Mucosa of descending colon (tissue), 3 donors: ENCODE results near the gene VSIG1. TPM values are rescaled to one million over a fixed set of nuclear protein-coding genes. Genes with fewer than 3 reads are reported as not detected.

Source experiments
- ATAC-seq: fragments of 200-7000 bp; cut with Tn5 transposase; one replicate; pipeline ENCODE4 v1.9.1; 2020; ENCODE audit warnings: mild to moderate bottlenecking, moderate library complexity
- DNase-seq, 3 donors: peaks; one replicate each; pipeline ENCODE4 v3.0.0-alpha.2; 2020
- H3K36me3 ChIP-seq: fragments of 200-600 bp; one replicate; pipeline ENCODE4 v1.8.0; 2021; ENCODE audit warnings: low read depth, mild to moderate bottlenecking
- H3K4me1 ChIP-seq: fragments of 200-600 bp; one replicate; pipeline ENCODE4 v1.8.0; 2021; ENCODE audit warnings: low read depth, mild to moderate bottlenecking
- H3K4me3 ChIP-seq: fragments of 200-600 bp; one replicate; pipeline ENCODE4 v1.8.0; 2021; ENCODE audit warnings: mild to moderate bottlenecking
- H3K9me3 ChIP-seq: fragments of 200-600 bp; one replicate; pipeline ENCODE4 v1.8.0; 2021; ENCODE audit warnings: mild to moderate bottlenecking
- CTCF ChIP-seq: fragments of 200-600 bp; IDR thresholded peaks from one replicate; pipeline ENCODE4 v1.8.0; 2022; ENCODE audit warnings: antibody characterized with exemption, mild to moderate bottlenecking
- intact Hi-C, 2 donors: fragments of 100-400 bp; cut with DNase I in 1 of 2; cut with micrococcal nuclease in 1 of 2; formaldehyde crosslinking; loops; one replicate each; pipeline versions ENCODE4 v1.11.0 to v1.11.1; 2022; cut with DNase I, micrococcal nuclease
- total RNA-seq, 3 donors: library from RNA; stranded (reverse); fragmentation: NEBNext Ultra II Directional in 2 of 3; extraction: Animal tissue kit (Norgen Biotek cat#: 25700) in 2 of 3; gene quantifications; one replicate each; pipeline versions ENCODE4 v1.2.1 to v1.2.4, GENCODE V29; 2021 to 2023
- donor health status: DM: no; HTN: no; CAD: no; lungs with moderate emphysema.
- donor health status: DM: no; HTN: no; CAD: no.
- donor health status: DM: no; HTN: yes; CAD: no.

The VSIG1 gene
- total RNA-seq, 3 donors from 2014 or later: 0.58 TPM; not detected in 2

DNA sequence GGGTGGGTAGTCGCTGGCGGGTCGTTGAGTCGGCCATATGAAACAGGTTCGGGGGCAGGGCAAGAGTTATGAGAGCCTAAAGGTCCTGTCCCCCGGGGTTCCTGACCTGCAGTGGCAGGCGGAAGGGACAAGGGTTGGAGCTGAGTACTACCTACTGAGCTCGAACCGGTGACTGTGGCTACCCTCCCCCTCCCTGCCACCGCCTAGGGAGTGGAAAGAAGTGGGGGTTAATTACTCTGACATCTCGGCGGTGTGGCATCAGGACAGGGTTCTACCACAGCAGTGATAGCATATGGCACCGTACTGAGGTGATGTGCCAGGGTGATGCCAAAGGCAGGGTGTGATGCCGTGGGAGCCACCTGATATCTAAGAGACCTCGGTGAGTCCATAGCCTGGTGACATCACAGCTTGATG is 47.0 kb downstream of the VSIG1 start:
- no peak for TF ChIP-seq CTCF
- Histone ChIP-seq H3K36me3 (no peaks in the 10 kb centered on the region), H3K9me3 (no peaks in the 10 kb centered on the region), H3K4me3 (peak overlapping the region; percentile 24), H3K4me1 (peaks cover 2% of the 10 kb centered on the region)
- intact Hi-C loops: no loop called here
- no peak for DNase-seq
- ATAC-seq: peak; percentile 67

GRCh38 chrX:108097380-108097779 is 52.5 kb downstream of the VSIG1 start:
- H3K9me3 ChIP-seq: no peaks in the 10 kb centered on the region
- intact Hi-C loops: no loop called here
- no peak overlapping the region for H3K4me3 ChIP-seq
- ATAC-seq (no peak), DNase-seq (no peak)
- no peaks in the 10 kb centered on the region for H3K4me1 ChIP-seq
- no peaks in the 10 kb centered on the region for H3K36me3 ChIP-seq
- no peak for TF ChIP-seq CTCF

- intact Hi-C loops: no loop called here
- no peak overlapping the region for H3K4me3 ChIP-seq
- no peak for TF ChIP-seq CTCF
- no peak for DNase-seq
- H3K4me1 ChIP-seq: no peaks in the 10 kb centered on the region
- H3K9me3 ChIP-seq: no peaks in the 10 kb centered on the region
- no peak for ATAC-seq
- no peaks in the 10 kb centered on the region for H3K36me3 ChIP-seq
Observed at GRCh38 chrX:108105473-108105872, 60.6 kb downstream of the VSIG1 start.

- DNase-seq (no peak), ATAC-seq (no peak)
- intact Hi-C loops: no loop called here
- Histone ChIP-seq H3K36me3 (no peaks in the 10 kb centered on the region), H3K9me3 (no peaks in the 10 kb centered on the region), H3K4me1 (no peaks in the 10 kb centered on the region), H3K4me3 (no peak overlapping the region)
- TF ChIP-seq CTCF: no peak
Observed at GRCh38 chrX:108114541-108114940, 69.7 kb downstream of the VSIG1 start.

DNA sequence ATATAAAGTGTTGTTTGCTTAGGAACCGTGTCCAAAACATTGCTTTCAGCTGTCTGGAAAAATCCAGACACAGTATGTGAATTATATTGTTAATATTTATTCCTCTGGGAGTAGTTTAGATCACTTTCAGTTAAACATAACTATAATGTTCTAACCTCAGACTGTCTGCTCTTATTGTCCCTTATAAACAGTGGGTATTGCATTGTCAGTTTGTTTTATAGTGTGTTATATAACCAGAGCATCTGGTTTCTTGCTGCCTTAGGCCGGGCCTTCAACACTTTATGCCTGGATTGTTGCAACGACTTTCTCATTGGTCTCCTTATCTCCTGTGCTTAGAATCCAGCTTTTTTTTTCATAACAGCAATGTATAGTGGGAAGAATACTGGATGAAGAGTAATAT is 73.1 kb downstream of the VSIG1 start:
- no peak overlapping the region for H3K4me3 ChIP-seq
- no peaks in the 10 kb centered on the region for H3K9me3 ChIP-seq
- peak in 1 of 3 donors; percentile 5 for DNase-seq
- H3K36me3 ChIP-seq: no peaks in the 10 kb centered on the region
- H3K4me1 ChIP-seq: no peaks in the 10 kb centered on the region
- peak; percentile 94 for ATAC-seq
- no peak for TF ChIP-seq CTCF
- intact Hi-C loops: no loop called here

DNA sequence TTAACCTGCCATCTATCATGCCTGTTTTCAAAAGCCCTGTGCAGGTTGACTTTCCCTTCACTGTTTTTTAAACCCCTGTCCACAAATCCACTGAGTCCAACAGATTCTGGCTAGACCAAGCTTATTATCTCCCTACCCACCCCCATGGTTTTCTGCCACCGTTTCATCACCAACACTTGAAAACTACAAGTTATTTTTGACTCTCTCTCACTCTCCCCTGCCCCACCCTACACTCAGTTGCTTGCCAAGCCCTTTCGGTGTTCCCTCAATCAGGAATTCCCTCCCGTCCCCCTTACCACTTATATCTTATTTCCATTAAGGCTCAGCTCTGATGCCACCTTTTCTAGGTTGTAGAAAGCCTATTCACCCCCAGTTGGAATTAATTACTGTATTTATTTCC is 76.4 kb downstream of the VSIG1 start:
- Histone ChIP-seq H3K9me3 (no peaks in the 10 kb centered on the region), H3K36me3 (no peaks in the 10 kb centered on the region), H3K4me3 (no peak overlapping the region), H3K4me1 (no peaks in the 10 kb centered on the region)
- intact Hi-C loops: no loop called here
- ATAC-seq: no peak
- no peak for TF ChIP-seq CTCF
- no peak for DNase-seq
